IMR-90 (cell line): ENCODE measurements around the gene XPR1. TPM values are rescaled to one million over a fixed set of nuclear protein-coding genes. Genes with fewer than 3 reads are reported as not detected.

Experiments
- ATAC-seq: fragments of 200-7000 bp; cut with Tn5 transposase; 2 replicates; pipeline ENCODE4 v1.9.1; 2020; ENCODE audit warnings: low read depth, mild to moderate bottlenecking, moderate library complexity
- BruUV-seq: library from RNA; stranded (reverse); fragments of 400-500 nt; replicated peaks from 2 replicates; lab custom pipeline; 2021; lab: Mats Ljungman, UMichigan
- CTCF ChIA-PET: fragments of 300-600 bp; formaldehyde crosslinking; extraction: SDS; loops from one replicate; lab custom pipeline; 2021; ENCODE audit warnings: antibody characterized with exemption; lab: Yijun Ruan, JAX
- POLR2A ChIA-PET: fragments of 300-600 bp; sonication (Branson Sonifier 250); formaldehyde crosslinking; loops from one replicate; lab custom pipeline; 2022; ENCODE audit warnings: antibody characterized with exemption; ENCODE audit not compliant: unreplicated experiment; lab: Charles Lee
- DNase-seq: peaks from one replicate; pipeline ENCODE4 v3.0.0; 2013
- H2AFZ ChIP-seq: replicated peaks from 2 replicates; pipeline ENCODE3; 2013; ENCODE audit warnings: low read length, mild to moderate bottlenecking; ENCODE audit not compliant: poor library complexity
- H2AK5ac ChIP-seq: 2 replicates; pipeline ENCODE4 v1.6.1; 2013; ENCODE audit warnings: low read depth, low read length, inconsistent platforms
- H2AK9ac ChIP-seq: replicated peaks from 2 replicates; pipeline ENCODE3; 2013; ENCODE audit warnings: mild to moderate bottlenecking, low read depth, low read length, moderate library complexity; ENCODE audit not compliant: poor library complexity
- H2BK120ac ChIP-seq: 2 replicates; pipeline ENCODE4 v1.6.1; 2013; ENCODE audit warnings: low read depth, low read length, inconsistent platforms
- H2BK15ac ChIP-seq: 3 replicates; pipeline ENCODE4 v1.6.1; 2013; ENCODE audit warnings: low read depth, low read length, inconsistent platforms
- H2BK20ac ChIP-seq: 2 replicates; pipeline ENCODE4 v1.6.1; 2013; ENCODE audit warnings: low read depth, mild to moderate bottlenecking, inconsistent platforms, low read length, moderate library complexity
- H2BK5ac ChIP-seq: 2 replicates; pipeline ENCODE4 v1.6.1; 2013; ENCODE audit warnings: mild to moderate bottlenecking, low read depth, low read length, inconsistent platforms; ENCODE audit not compliant: poor library complexity, severe bottlenecking
- H3K14ac ChIP-seq: replicated peaks from 2 replicates; pipeline ENCODE4 v1.6.1; 2013; ENCODE audit warnings: low read depth, low read length, inconsistent platforms
- H3K18ac ChIP-seq: 2 replicates; pipeline ENCODE4 v1.6.1; 2013; ENCODE audit warnings: low read depth, low read length, control low read depth
- H3K23ac ChIP-seq: 2 replicates; pipeline ENCODE4 v1.6.1; 2013; ENCODE audit warnings: low read depth, low read length, inconsistent platforms
- H3K27ac ChIP-seq: 2 replicates; pipeline ENCODE4 v1.5.1; 2013; ENCODE audit warnings: mild to moderate bottlenecking, control low read depth, low read length; ENCODE audit not compliant: insufficient read depth
- H3K27me3 ChIP-seq: 2 replicates; pipeline ENCODE4 v1.6.1; 2013; ENCODE audit warnings: low read length; ENCODE audit not compliant: control insufficient read depth, insufficient read depth
- H3K36me3 ChIP-seq: 2 replicates; pipeline ENCODE4 v1.6.1; 2013; ENCODE audit warnings: low read length, mixed read lengths; ENCODE audit not compliant: control insufficient read depth, insufficient read depth
- H3K4ac ChIP-seq: 2 replicates; pipeline ENCODE4 v1.6.1; 2013; ENCODE audit warnings: low read depth, low read length, inconsistent platforms
- H3K4me1 ChIP-seq: 2 replicates; pipeline ENCODE4 v1.6.1; 2013; ENCODE audit warnings: low read length, mixed read lengths; ENCODE audit not compliant: control insufficient read depth, insufficient read depth
- H3K4me2 ChIP-seq: 2 replicates; pipeline ENCODE4 v1.6.1; 2013; ENCODE audit warnings: low read depth, mild to moderate bottlenecking, control low read depth, low read length, moderate library complexity
- H3K4me3 ChIP-seq: 2 replicates; pipeline ENCODE4 v1.5.1; 2013; ENCODE audit warnings: low read depth, mild to moderate bottlenecking, control low read depth, low read length, moderate library complexity; ENCODE audit not compliant: insufficient read depth
- H3K56ac ChIP-seq: 2 replicates; pipeline ENCODE4 v1.6.1; 2013; ENCODE audit warnings: low read length, inconsistent platforms; ENCODE audit not compliant: insufficient read depth; ENCODE audit errors: extremely low read depth
- H3K79me1 ChIP-seq, 2 experiments: 2 replicates each; pipeline ENCODE4 v1.6.1; 2013; ENCODE audit warnings: low read length in 2 of 2, inconsistent platforms in 1 of 2, low read depth in 1 of 2
- H3K9ac ChIP-seq: 2 replicates; pipeline ENCODE4 v1.6.1; 2013; ENCODE audit warnings: low read depth, low read length, control low read depth
- H3K9me1 ChIP-seq: 2 replicates; pipeline ENCODE4 v1.6.1; 2013; ENCODE audit warnings: low read length, inconsistent platforms; ENCODE audit not compliant: insufficient read depth
- H3K9me3 ChIP-seq: 2 replicates; pipeline ENCODE4 v1.6.1; 2013; ENCODE audit warnings: low read length; ENCODE audit not compliant: control insufficient read depth, insufficient read depth
- H4K20me1 ChIP-seq: 2 replicates; pipeline ENCODE4 v1.6.1; 2013; ENCODE audit warnings: low read length, inconsistent platforms; ENCODE audit not compliant: insufficient read depth
- H4K5ac ChIP-seq: 2 replicates; pipeline ENCODE4 v1.6.1; 2013; ENCODE audit warnings: mild to moderate bottlenecking, low read depth, low read length, control low read depth
- H4K8ac ChIP-seq, 2 experiments: 2 replicates each; pipeline ENCODE4 v1.6.1; 2013; ENCODE audit warnings: low read depth in 2 of 2, low read length in 2 of 2, control low read depth in 1 of 2, inconsistent platforms in 1 of 2
- H4K91ac ChIP-seq: 2 replicates; pipeline ENCODE4 v1.6.1; 2013; ENCODE audit warnings: low read depth, low read length, inconsistent platforms; ENCODE audit not compliant: insufficient read depth
- BHLHE40 ChIP-seq: fragments of 150-350 bp; IDR thresholded peaks from 2 replicates; pipeline ENCODE4 v1.6.1; 2016; ENCODE audit warnings: mild to moderate bottlenecking, low read depth, low read length
- CEBPB ChIP-seq: IDR thresholded peaks from 2 replicates; pipeline ENCODE4 v1.6.1; 2012; ENCODE audit warnings: low read depth, low read length, improper control_type of control experiment
- CHD1 ChIP-seq: IDR thresholded peaks from 2 replicates; pipeline ENCODE4 v1.6.1; 2012; ENCODE audit warnings: low read depth, low read length, improper control_type of control experiment
- CTCF ChIP-seq: conservative IDR thresholded peaks from 2 replicates; pipeline ENCODE4 v1.5.1; 2012; ENCODE audit warnings: mild to moderate bottlenecking, low read depth, low read length, improper control_type of control experiment
- FOS ChIP-seq: fragments of 150-350 bp; IDR thresholded peaks from 2 replicates; pipeline ENCODE4 v1.6.1; 2016; ENCODE audit warnings: low read depth, low read length
- MAFK ChIP-seq: IDR thresholded peaks from 2 replicates; pipeline ENCODE4 v1.6.1; 2012; ENCODE audit warnings: low read depth, low read length, improper control_type of control experiment
- MAZ ChIP-seq: IDR thresholded peaks from 2 replicates; pipeline ENCODE4 v1.6.1; 2012; ENCODE audit warnings: low read depth, mild to moderate bottlenecking, low read length, improper control_type of control experiment, moderate library complexity, borderline replicate concordance
- NFE2L2 ChIP-seq: fragments of 150-350 bp; IDR thresholded peaks from 2 replicates; pipeline ENCODE4 v1.6.1; 2016; ENCODE audit warnings: low read depth, mild to moderate bottlenecking, low read length
- RAD21 ChIP-seq: IDR thresholded peaks from 2 replicates; pipeline ENCODE4 v1.6.1; 2012; ENCODE audit warnings: low read length, improper control_type of control experiment
- RFX5 ChIP-seq: IDR thresholded peaks from 2 replicates; pipeline ENCODE4 v1.8.0; 2012; ENCODE audit warnings: low read depth, mild to moderate bottlenecking, low read length, moderate library complexity
- SMC3 ChIP-seq: fragments of 150-350 bp; IDR thresholded peaks from 2 replicates; pipeline ENCODE4 v1.6.1; 2016; ENCODE audit warnings: low read depth, mild to moderate bottlenecking, antibody characterized with exemption, low read length, moderate library complexity
- USF2 ChIP-seq: fragments of 150-350 bp; IDR thresholded peaks from 2 replicates; pipeline ENCODE4 v1.6.1; 2017; ENCODE audit warnings: mild to moderate bottlenecking, antibody characterized with exemption, low read length, low read depth
- WGBS, 2 experiments: methylation state at CpG; one replicate each; pipeline versions ENCODE4 v1.1.5 to v1.1.7; 2013; ENCODE audit warnings: missing lambda C conversion rate in 2 of 2; ENCODE audit not compliant: insufficient read length in 1 of 2; ENCODE audit errors: extremely low coverage in 2 of 2; 5-methylcytosine and 5-hydroxymethylcytosine counted together
- dilution Hi-C: fragments of 300-500 bp; cut with HindIII; formaldehyde crosslinking; loops from one replicate; pipeline ENCODE4 v1.14.3; 2018; ENCODE audit warnings: low sequenced_read_pairs; ENCODE audit not compliant: unreplicated experiment
- in situ Hi-C: fragments of 300-500 bp; cut with MboI; formaldehyde crosslinking; loops from 3 replicates; pipeline ENCODE4 v1.14.3; 2019; ENCODE audit warnings: low sequenced_read_pairs, inconsistent platforms, mixed read lengths
- intact Hi-C: fragments of 100-400 bp; cut with micrococcal nuclease; formaldehyde crosslinking; loops from 2 replicates; pipeline ENCODE4 v1.10.0; 2022
- polyA plus RNA-seq, 3 experiments: library from polyadenylated mRNA; depleted of rRNA; stranded (reverse); fragments of >200 nt; gene quantifications; 2 replicates each; pipeline ENCODE4 v1.2.3, GENCODE V29; 2012; ENCODE audit warnings: low replicate concordance in 1 of 3
- total RNA-seq: library from RNA; depleted of rRNA; stranded (reverse); fragments of >200 nt; gene quantifications from 2 replicates; pipeline ENCODE4 v1.2.3, GENCODE V29; 2012
- TF ChIP-seq, protein P1 (sequence below): fragments of 150-350 bp; IDR thresholded peaks from 2 replicates; pipeline ENCODE4 v1.6.1; 2016; ENCODE audit warnings: low read depth, mild to moderate bottlenecking, low read length, moderate library complexity, borderline replicate concordance

Gene XPR1
- total and polyA plus RNA-seq, 2 of the 4 experiments (the other 2 are of a cell fraction) = 11.8 to 25.1 TPM

- no peak overlapping the region for H3K4me2 ChIP-seq
- no peaks in the 10 kb centered on the region for H3K36me3 ChIP-seq
- H4K20me1 ChIP-seq = no peaks in the 10 kb centered on the region
- no peak overlapping the region for H2AFZ ChIP-seq
- no peak overlapping the region for H3K56ac ChIP-seq
- H3K9me1 ChIP-seq = peaks cover 2% of the 10 kb centered on the region
- H3K4me3 ChIP-seq = no peak overlapping the region
- no peak overlapping the region for H4K5ac ChIP-seq
- intact Hi-C loops (no loop called here), dilution Hi-C loops (no loop called here), in situ Hi-C loops (no loop called here)
- H3K9ac ChIP-seq = no peak overlapping the region
- H2BK20ac ChIP-seq = no peak overlapping the region
- no peak for DNase-seq
- H3K4me1 ChIP-seq = no peaks in the 10 kb centered on the region
- H4K91ac ChIP-seq = no peak overlapping the region
- no peak overlapping the region for H3K27ac ChIP-seq
- no peak overlapping the region for H3K4ac ChIP-seq
- 40% methylated on average over 1 of the region's 1 CpG; no CpG with 5 or more reads in 1 of the 2 experiments for WGBS, 2 experiments
- H3K9me3 ChIP-seq = no peaks in the 10 kb centered on the region
- CTCF ChIA-PET = no interaction called here
- H2BK15ac ChIP-seq = no peak overlapping the region
- H2AK9ac ChIP-seq = no peak overlapping the region
- H2BK120ac ChIP-seq = no peak overlapping the region
- no peak for ATAC-seq
- H3K27me3 ChIP-seq = no peaks in the 10 kb centered on the region
- H3K79me1 ChIP-seq = peaks cover 0 to 9% of the 10 kb centered on the region in 2 experiments; a peak in 3 of 4 replicates
- BruUV-seq = no TSS peak
- no peak overlapping the region for H3K14ac ChIP-seq
- TF ChIP-seq NFE2L2 (no peak), CHD1 (no peak), FOS (no peak), RAD21 (no peak), CTCF (no peak), RFX5 (no peak), MAFK (no peak), SMC3 (no peak), CEBPB (no peak), BHLHE40 (no peak), MAZ (no peak), USF2 (no peak)
- TF ChIP-seq, protein P1, sequence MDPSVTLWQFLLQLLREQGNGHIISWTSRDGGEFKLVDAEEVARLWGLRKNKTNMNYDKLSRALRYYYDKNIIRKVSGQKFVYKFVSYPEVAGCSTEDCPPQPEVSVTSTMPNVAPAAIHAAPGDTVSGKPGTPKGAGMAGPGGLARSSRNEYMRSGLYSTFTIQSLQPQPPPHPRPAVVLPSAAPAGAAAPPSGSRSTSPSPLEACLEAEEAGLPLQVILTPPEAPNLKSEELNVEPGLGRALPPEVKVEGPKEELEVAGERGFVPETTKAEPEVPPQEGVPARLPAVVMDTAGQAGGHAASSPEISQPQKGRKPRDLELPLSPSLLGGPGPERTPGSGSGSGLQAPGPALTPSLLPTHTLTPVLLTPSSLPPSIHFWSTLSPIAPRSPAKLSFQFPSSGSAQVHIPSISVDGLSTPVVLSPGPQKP = no peak
- no peak overlapping the region for H3K23ac ChIP-seq
- H2AK5ac ChIP-seq = no peak overlapping the region
- no peak overlapping the region for H4K8ac ChIP-seq
- POLR2A ChIA-PET = no interaction called here
- H2BK5ac ChIP-seq = no peak overlapping the region
- H3K18ac ChIP-seq = no peak overlapping the region
These were observed 169.1 kb downstream of the XPR1 start for GRCh38 chr1:180800945-180801344.
